Measurements from ENCODE around the gene ZFPM1.
A peak's percentile ranks its signal among the peaks of the same experiment; 100 is the strongest.

The ZFPM1 gene

DNA sequence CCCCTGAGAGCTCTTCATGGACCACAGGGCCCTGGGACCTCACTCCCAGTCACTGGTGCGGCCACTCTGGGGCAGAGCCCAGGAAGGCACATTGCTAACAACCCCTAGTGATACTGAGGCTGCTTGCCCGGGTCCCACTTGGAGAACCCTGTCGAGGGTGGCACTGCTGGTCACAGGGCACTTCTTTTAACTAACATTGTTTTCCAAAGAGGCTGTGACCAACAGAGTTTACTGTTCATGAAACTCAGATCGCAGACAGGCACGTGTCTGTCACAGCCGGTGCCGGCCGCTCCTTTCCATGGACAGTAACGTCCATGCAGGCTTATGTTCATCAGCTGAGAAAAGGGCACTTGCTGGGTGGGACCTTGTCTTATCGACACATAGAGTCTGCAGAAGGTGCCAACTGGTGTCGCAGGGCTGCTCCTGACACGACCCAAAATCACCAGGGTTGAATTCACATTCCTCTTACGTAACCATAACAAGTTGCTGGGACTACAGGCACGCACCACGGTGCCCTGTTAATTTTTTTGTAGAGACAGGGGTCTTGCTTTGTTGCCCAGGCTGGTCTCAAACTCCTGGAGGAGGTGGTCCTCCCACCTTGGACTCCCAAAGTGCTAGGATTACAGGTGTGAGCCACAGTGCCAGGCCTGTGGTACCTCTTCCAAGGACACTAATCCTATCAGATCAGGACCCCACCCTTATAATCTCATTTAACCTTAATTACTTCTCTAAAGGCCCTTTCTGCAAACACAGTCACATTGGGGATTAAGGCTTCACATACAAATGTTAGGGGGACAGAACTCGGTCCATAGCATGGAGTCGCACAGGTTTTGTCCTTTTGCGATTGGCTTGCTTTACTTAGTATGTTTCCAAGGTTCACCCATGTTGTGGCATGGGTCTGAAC, 115.9 kb downstream of the ZFPM1 start:
- DNase-seq (ENCODE audit: low read depth): no peak

- no peak for DNase-seq (ENCODE audit: low read depth)
These were observed 116.5 kb downstream of the ZFPM1 start for GRCh38 chr16:88569614-88569984.

DNA sequence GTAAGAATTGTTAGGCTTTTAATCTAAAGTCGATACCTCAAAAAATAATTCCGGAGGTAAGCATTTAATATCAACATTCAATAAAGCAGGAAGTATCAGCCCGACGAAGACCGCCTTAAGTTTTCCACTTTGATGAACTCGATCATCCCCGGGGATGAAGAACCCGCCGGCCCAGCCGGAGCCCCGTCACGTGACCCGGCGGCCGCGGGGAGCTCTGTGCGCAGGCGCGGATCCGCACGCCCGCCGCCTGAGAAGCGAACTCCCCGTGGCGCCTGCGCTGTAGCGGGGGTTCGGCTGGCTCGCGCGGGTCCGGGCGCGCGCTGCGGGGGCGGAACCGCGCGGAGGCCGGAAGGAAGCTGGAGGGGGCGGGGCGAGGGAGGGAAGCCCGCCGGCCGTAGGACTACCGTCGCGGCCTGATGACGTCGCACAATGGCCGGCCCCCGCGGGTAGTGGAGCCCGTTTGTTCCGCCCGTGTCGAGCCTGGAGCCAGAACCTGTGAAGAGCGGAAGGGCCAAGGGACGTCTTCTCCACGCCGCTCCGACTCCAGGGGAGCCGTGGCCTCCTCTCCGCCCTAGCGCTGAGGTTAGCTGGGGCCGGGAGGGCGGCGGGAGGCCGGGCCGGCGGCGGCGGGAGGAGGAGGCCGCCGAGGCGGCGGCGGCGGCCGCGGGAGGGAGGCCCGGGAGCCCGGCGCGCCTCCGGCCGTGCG, 117.1 kb downstream of the ZFPM1 start, which contains the start of gene ZC3H18:
ZC3H18 (plus strand) TSS at position 419 of the 706 bp plus-strand sequence. CDS start 6,721 bp downstream, outside the sequence.
- DNase-seq (ENCODE audit: low read depth): peak; percentile 96

- no peak for DNase-seq (ENCODE audit: low read depth)
These were observed 117.6 kb downstream of the ZFPM1 start for GRCh38 chr16:88570691-88571092.

DNA sequence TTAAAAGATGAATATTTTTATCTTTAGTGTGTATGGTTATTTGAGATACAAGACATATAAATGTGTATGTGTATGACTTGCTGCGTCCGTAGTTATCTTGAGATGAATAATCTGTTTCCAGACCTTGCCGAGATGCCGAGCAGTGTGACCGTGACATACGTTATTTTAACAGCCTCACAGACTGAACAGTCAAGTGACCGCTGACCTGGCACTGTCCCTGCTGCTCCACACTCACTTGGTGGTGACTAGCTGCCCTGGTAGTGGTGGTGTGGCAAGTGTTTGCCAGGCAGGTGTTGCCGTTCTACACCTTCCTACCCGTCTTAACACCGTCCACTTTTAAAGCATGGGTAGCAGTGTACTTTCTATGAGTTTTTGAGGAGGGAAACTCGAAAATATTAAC, 122.2 kb downstream of the ZFPM1 start:
- DNase-seq (ENCODE audit: low read depth): no peak

- no peak for DNase-seq (ENCODE audit: low read depth)
These were observed 123.2 kb downstream of the ZFPM1 start for GRCh38 chr16:88576307-88576706.

- DNase-seq (ENCODE audit: low read depth): no peak
These were observed 124.1 kb downstream of the ZFPM1 start for GRCh38 chr16:88577166-88577565.

DNA sequence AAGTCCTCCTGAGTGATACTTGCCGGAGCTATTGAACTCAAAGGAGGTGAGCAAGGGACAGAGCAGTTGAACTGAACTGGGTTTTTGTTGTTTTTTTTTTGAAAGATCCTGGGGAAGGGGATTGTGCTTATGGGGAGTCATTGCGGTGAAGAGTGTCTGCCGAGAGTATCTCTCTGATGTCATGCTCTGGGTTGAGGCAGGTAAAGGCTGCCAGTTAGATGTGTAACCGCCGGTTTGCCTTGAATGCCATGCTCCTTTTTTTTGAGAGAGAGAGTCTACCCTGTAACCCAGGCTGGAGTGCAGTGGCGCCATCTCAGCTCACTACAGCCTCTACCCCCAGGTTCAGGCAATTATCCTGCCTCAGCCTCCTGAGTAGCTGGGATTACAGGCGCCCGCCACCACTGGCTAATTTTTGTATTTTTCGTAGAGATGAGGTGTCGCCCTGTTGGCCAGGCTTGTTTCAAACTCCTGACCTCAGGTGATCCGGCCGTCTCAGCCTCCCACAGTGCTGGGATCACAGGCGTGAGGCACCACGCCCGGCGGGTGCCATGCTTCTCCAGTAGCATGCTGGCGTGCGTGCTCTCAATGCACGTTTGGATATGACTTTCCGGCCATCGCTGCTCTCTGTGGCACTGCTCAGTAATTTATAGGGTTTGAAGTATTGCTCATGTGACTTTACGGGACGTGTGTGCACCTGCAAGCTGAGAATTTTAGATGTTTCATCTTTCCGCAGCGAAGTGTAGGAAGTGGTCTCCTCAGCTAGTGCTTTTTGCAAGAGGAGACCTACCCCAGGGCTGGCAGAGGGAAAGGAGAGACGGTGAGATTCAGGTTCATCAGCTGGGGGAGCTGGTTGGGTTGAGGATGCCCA, 125.6 kb downstream of the ZFPM1 start:
- DNase-seq (ENCODE audit: low read depth): no peak

- no peak for DNase-seq (ENCODE audit: low read depth)
These were observed 127.3 kb downstream of the ZFPM1 start for GRCh38 chr16:88580371-88580770.

GRCh38 chr16:88581033-88581432, 128.0 kb downstream of the ZFPM1 start:
- no peak for DNase-seq (ENCODE audit: low read depth)

DNA sequence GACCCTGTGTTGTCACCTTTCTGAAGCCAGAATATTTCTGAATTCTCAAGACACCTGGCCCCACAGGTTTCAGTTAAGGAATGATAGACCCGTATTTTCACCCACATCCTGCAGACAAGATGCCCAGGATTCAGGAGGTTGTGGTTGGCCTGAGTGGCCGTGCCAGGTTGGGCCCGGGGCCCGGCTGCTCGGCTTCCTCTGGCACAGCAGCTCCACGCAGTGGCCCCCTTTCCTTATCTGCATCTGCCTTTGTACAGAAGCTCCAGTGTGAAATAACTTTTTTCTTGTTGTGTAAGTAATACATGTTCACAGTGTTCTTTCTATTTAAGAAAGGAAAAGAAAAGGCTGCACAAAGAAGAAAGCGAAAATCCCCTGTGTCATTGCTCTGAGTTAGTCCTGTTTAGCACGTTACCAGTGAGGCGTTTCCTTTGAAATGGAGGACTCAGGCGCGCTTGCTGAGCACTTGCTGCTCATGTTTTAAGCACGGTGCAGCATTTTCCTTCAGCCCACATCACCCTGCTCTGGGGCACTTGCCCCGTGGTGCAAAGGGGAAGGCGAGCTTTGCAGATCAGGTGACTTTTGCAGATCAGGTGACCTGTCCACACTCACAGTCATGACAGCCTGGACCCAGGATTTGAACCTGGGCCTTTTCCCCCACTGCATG, 130.0 kb downstream of the ZFPM1 start:
- no peak for DNase-seq (ENCODE audit: low read depth)

- DNase-seq (ENCODE audit: low read depth): no peak
These were observed 131.6 kb downstream of the ZFPM1 start for GRCh38 chr16:88584676-88585075.

- DNase-seq (ENCODE audit: low read depth): no peak
These were observed 132.2 kb downstream of the ZFPM1 start for GRCh38 chr16:88585269-88585668.

DNA sequence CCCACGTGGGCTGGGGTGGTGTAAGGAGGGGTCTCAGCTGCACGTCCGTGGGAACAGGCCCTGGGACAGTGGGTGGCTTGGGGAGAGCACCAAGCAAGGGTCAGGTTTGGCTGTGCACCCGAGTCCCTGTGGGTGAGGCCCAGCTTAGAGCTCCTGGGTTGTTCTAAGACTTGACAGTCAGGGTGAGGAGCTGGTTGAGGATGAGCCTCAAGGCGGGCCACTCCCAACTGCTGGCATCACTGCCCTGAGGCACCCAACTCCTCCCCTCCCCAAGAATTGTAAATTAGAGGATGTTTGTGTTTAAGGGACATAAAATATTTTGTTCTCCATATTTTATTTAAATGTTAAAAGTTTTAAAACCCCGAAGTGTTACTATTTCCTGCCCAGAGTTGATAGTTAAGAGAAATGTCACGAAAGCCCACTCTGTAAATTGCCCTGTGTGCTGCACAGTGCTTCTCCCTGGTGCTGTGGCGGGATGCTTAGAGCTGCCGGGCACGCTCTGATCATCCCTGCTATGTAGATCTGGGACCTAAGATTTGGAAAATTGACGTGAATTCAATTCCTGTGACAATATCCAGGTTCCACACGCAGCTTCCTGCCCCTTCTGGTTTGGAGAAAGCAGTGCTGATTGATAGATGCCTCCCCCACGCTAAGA, 133.0 kb downstream of the ZFPM1 start:
- DNase-seq (ENCODE audit: low read depth): no peak

All from stimulated activated CD8-positive, alpha-beta memory T cell treated with anti-CD3 and anti-CD28 coated beads, Interleukin-7, amount 100 ng/mL, for 24 hours (primary cell).